GM19467 (cell line): ENCODE data around the gene HAND1.

Experiments
- ATAC-seq: cut with Tn5 transposase; IDR thresholded peaks from one replicate; pipeline ENCODE4 v1.9.1; 2021; ENCODE audit warnings: mild to moderate bottlenecking, moderate library complexity; ENCODE audit not compliant: unreplicated experiment

Gene HAND1

GRCh38 chr5:154479944-154480750 lies 2.1 kb upstream of the HAND1 start:
- ATAC-seq = no peak

- ATAC-seq = no peak
Observed at GRCh38 chr5:154479160-154479943, 1.3 kb upstream of the HAND1 start.

- no peak for ATAC-seq
Observed at GRCh38 chr5:154478752-154479159, 729 bp upstream of the HAND1 start.

- ATAC-seq = no peak
Observed at GRCh38 chr5:154477382-154478223, 424 bp downstream of the HAND1 start.

- ATAC-seq = no peak
Observed at GRCh38 chr5:154476354-154477205, 1.4 kb downstream of the HAND1 start.

- ATAC-seq = no peak
Observed at GRCh38 chr5:154475591-154476353, 2.3 kb downstream of the HAND1 start.

- ATAC-seq = no peak
Observed at GRCh38 chr5:154474396-154475334, 3.4 kb downstream of the HAND1 start.

GRCh38 chr5:154473581-154474283 lies 4.3 kb downstream of the HAND1 start:
- no peak for ATAC-seq

GRCh38 chr5:154472871-154473580 lies 5.0 kb downstream of the HAND1 start:
- ATAC-seq = no peak

- no peak for ATAC-seq
Observed at GRCh38 chr5:154470947-154471870, 6.8 kb downstream of the HAND1 start.

GRCh38 chr5:154470137-154470536 lies 7.9 kb downstream of the HAND1 start:
- ATAC-seq = no peak

- ATAC-seq = peak; percentile 90
Observed at GRCh38 chr5:154467655-154468354, 10.2 kb downstream of the HAND1 start.

GRCh38 chr5:154466671-154467070 lies 11.4 kb downstream of the HAND1 start:
- ATAC-seq = no peak

GRCh38 chr5:154466147-154466546 lies 11.9 kb downstream of the HAND1 start:
- no peak for ATAC-seq

- no peak for ATAC-seq
Observed at GRCh38 chr5:154465169-154465568, 12.9 kb downstream of the HAND1 start.

- no peak for ATAC-seq
Observed at GRCh38 chr5:154464438-154464837, 13.6 kb downstream of the HAND1 start.
